Body of pancreas (tissue), 4 donors: ENCODE results near the gene PDE11A. TPM values are rescaled to one million over a fixed set of nuclear protein-coding genes. Genes with fewer than 3 reads are reported as not detected.

Source experiments
- ATAC-seq: fragments of 150-250 bp; one replicate; pipeline ENCODE4 v1.9.1; 2016
- DNase-seq, 4 donors: peaks; one replicate each; pipeline ENCODE4 v3.0.0-alpha.2; 2019
- H3K27ac ChIP-seq, 4 donors: fragments of 200-600 bp; sonication (generic); 1 replicate in 3 of 4; 2 replicates in 1 of 4; pipeline versions ENCODE4 v1.5.1 to v1.6.1; 2016 to 2019; ENCODE audit warnings: mild to moderate bottlenecking in 1 of 4, mixed read lengths in 1 of 4, moderate library complexity in 1 of 4
- H3K27me3 ChIP-seq, 2 donors: fragments of 200-600 bp; sonication (generic); one replicate each; pipeline ENCODE4 v1.6.0; 2016; ENCODE audit warnings: mild to moderate bottlenecking in 1 of 2
- H3K36me3 ChIP-seq, 2 donors: fragments of 200-600 bp; sonication (generic); replicated peaks in 1 of 2; 2 replicates each; pipeline ENCODE4 v1.5.1; 2016; ENCODE audit warnings: low read depth in 2 of 2; ENCODE audit not compliant: insufficient read depth in 1 of 2
- H3K4me1 ChIP-seq: fragments of 200-600 bp; sonication (generic); one replicate; pipeline ENCODE4 v1.6.0; 2016
- H3K4me3 ChIP-seq, 2 donors: fragments of 200-600 bp; sonication (generic); 1 replicate in 1 of 2; 2 replicates in 1 of 2; pipeline ENCODE4 v1.5.1; 2016 to 2019
- H3K9me3 ChIP-seq, 3 donors: fragments of 200-600 bp; sonication (generic); 1 replicate in 2 of 3; 2 replicates in 1 of 3; pipeline ENCODE4 v1.5.1; 2016
- POLR2A ChIP-seq, 3 donors: fragments of 450-650 bp; IDR thresholded peaks; one replicate each; pipeline ENCODE4 v1.6.1; 2016; ENCODE audit warnings: antibody characterized with exemption in 3 of 3, mild to moderate bottlenecking in 2 of 3
- WGBS, 2 donors: methylation state at CpG; one replicate each; pipeline ENCODE4 v1.1.5; 2017; 5-methylcytosine and 5-hydroxymethylcytosine counted together
- intact Hi-C: fragments of 100-400 bp; cut with DNase I; formaldehyde crosslinking; loops from one replicate; pipeline ENCODE4 v1.15.1; 2023
- total RNA-seq, 2 donors: library from RNA; depleted of rRNA; stranded (reverse); fragments of >200 nt; gene quantifications; one replicate each; pipeline ENCODE4 v1.1.0, GENCODE V29; 2016
- TF ChIP-seq, protein P1 (sequence below), 7 experiments: fragments of 450-650 bp in 4 of 7; fragments of 200-600 bp in 3 of 7; sonication (generic) in 3 of 7; IDR thresholded peaks; one replicate each; pipeline ENCODE4 v1.5.1; 2016 to 2019; ENCODE audit warnings: antibody characterized with exemption in 7 of 7

Gene PDE11A
- total RNA-seq, 2 donors from 2014 or later: 2.6 to 4.0 TPM

DNA sequence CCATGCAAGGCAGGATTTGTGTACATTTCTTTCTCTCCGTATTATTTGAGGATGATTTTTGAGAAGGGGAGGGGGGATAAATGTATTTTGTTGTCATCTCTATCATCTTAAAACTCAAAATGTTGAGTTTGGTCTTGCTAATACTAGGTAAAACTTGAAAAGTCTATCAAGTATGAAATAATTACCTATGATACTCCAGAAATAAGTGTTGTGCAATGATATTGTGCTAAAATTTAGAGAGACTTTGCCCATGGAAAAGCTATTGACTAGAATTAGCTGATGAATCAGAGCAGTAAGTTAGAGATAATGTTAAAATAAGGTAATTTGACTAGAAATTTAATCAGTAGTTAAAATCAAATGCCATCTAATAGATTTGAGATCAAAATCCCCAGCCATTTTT is 356.1 kb downstream of the PDE11A start:
- ATAC-seq (no peak), DNase-seq (no peak)
- Histone ChIP-seq H3K36me3 (no peaks in the 10 kb centered on the region), H3K27me3 (no peaks in the 10 kb centered on the region), H3K4me1 (no peaks in the 10 kb centered on the region), H3K4me3 (no peak overlapping the region), H3K9me3 (no peaks in the 10 kb centered on the region), H3K27ac (no peak overlapping the region)
- no peak for TF ChIP-seq POLR2A (IDR thresholded peaks at IDR 0.05)
- TF ChIP-seq, protein P1, sequence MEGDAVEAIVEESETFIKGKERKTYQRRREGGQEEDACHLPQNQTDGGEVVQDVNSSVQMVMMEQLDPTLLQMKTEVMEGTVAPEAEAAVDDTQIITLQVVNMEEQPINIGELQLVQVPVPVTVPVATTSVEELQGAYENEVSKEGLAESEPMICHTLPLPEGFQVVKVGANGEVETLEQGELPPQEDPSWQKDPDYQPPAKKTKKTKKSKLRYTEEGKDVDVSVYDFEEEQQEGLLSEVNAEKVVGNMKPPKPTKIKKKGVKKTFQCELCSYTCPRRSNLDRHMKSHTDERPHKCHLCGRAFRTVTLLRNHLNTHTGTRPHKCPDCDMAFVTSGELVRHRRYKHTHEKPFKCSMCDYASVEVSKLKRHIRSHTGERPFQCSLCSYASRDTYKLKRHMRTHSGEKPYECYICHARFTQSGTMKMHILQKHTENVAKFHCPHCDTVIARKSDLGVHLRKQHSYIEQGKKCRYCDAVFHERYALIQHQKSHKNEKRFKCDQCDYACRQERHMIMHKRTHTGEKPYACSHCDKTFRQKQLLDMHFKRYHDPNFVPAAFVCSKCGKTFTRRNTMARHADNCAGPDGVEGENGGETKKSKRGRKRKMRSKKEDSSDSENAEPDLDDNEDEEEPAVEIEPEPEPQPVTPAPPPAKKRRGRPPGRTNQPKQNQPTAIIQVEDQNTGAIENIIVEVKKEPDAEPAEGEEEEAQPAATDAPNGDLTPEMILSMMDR (IDR thresholded peaks at IDR 0.05): no peak
- 91 to 96% methylated on average over 1 of the region's 1 CpG for WGBS, 2 donors
- intact Hi-C loops: no loop called here

GRCh38 chr2:177715771-177716170 is 356.8 kb downstream of the PDE11A start:
- ATAC-seq (no peak), DNase-seq (no peak)
- Histone ChIP-seq H3K4me1 (no peaks in the 10 kb centered on the region), H3K27ac (no peak overlapping the region), H3K36me3 (no peaks in the 10 kb centered on the region), H3K27me3 (no peaks in the 10 kb centered on the region), H3K9me3 (no peaks in the 10 kb centered on the region), H3K4me3 (no peak overlapping the region)
- intact Hi-C loops: no loop called here
- TF ChIP-seq POLR2A (IDR thresholded peaks at IDR 0.05): no peak
- TF ChIP-seq, protein P1 (IDR thresholded peaks at IDR 0.05): no peak
- whole genome bisulfite sequencing, 2 donors: 65 to 79% methylated on average over 2 of the region's 2 CpGs

DNA sequence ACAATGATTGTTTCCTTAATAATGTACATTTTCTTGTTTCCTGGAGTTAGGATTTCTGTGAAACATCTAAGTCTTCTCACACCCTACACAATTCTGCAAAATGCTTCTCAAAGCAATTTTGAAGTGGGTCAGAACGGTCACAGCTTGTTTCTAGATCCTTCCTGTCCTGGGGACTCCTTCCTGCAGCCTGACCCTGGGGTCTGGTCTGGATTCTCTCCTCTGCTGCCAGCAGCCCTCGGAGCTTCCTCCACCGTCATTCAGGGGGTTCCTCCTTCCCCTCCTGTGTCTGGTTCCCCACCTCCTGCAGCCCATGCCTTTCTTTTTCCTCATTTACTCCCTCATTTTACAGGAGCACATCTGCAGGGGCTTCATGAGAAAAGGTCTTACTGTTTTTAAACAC is 357.9 kb downstream of the PDE11A start:
- TF ChIP-seq POLR2A (IDR thresholded peaks at IDR 0.05): no peak
- TF ChIP-seq, protein P1 (IDR thresholded peaks at IDR 0.05): no peak

GRCh38 chr2:177712462-177712861 is 360.1 kb downstream of the PDE11A start:
- no peak for DNase-seq
- H3K4me1 ChIP-seq: no peaks in the 10 kb centered on the region
- no peaks in the 10 kb centered on the region for H3K36me3 ChIP-seq
- H3K27me3 ChIP-seq: no peaks in the 10 kb centered on the region
- intact Hi-C loops: no loop called here
- H3K27ac ChIP-seq: no peak overlapping the region
- TF ChIP-seq, protein P1 (IDR thresholded peaks at IDR 0.05): no peak
- no peak for TF ChIP-seq POLR2A (IDR thresholded peaks at IDR 0.05)
- H3K9me3 ChIP-seq: no peaks in the 10 kb centered on the region
- whole genome bisulfite sequencing, 2 donors: 21 to 40% methylated on average over 1 of the region's 1 CpG
- no peak for ATAC-seq
- no peak overlapping the region for H3K4me3 ChIP-seq

More for the DNA sequence above, 357.9 kb downstream of the PDE11A start:
- no peak for DNase-seq
- no peak overlapping the region for H3K27ac ChIP-seq
- ATAC-seq: no peak
- 70 to 77% methylated on average over 3 of the region's 3 CpGs for WGBS, 2 donors
- no peaks in the 10 kb centered on the region for H3K4me1 ChIP-seq
- H3K27me3 ChIP-seq: no peaks in the 10 kb centered on the region
- intact Hi-C loops: no loop called here
- H3K4me3 ChIP-seq: no peak overlapping the region
- H3K36me3 ChIP-seq: no peaks in the 10 kb centered on the region
- no peaks in the 10 kb centered on the region for H3K9me3 ChIP-seq

GRCh38 chr2:177711483-177712265 is 360.9 kb downstream of the PDE11A start:
- TF ChIP-seq, protein P1 (IDR thresholded peaks at IDR 0.05): no peak
- no peak for TF ChIP-seq POLR2A (IDR thresholded peaks at IDR 0.05)
- WGBS, 2 donors: 74% methylated on average over 9 of the region's 9 CpGs
- DNase-seq: no peak
- intact Hi-C loops: no loop called here
- H3K4me1 ChIP-seq: no peaks in the 10 kb centered on the region
- no peak overlapping the region for H3K4me3 ChIP-seq
- H3K27me3 ChIP-seq: no peaks in the 10 kb centered on the region
- H3K36me3 ChIP-seq: no peaks in the 10 kb centered on the region
- no peak for ATAC-seq
- no peak overlapping the region for H3K27ac ChIP-seq
- H3K9me3 ChIP-seq: no peaks in the 10 kb centered on the region
